ENCODE data around the gene OR52H1.

Gene OR52H1

DNA sequence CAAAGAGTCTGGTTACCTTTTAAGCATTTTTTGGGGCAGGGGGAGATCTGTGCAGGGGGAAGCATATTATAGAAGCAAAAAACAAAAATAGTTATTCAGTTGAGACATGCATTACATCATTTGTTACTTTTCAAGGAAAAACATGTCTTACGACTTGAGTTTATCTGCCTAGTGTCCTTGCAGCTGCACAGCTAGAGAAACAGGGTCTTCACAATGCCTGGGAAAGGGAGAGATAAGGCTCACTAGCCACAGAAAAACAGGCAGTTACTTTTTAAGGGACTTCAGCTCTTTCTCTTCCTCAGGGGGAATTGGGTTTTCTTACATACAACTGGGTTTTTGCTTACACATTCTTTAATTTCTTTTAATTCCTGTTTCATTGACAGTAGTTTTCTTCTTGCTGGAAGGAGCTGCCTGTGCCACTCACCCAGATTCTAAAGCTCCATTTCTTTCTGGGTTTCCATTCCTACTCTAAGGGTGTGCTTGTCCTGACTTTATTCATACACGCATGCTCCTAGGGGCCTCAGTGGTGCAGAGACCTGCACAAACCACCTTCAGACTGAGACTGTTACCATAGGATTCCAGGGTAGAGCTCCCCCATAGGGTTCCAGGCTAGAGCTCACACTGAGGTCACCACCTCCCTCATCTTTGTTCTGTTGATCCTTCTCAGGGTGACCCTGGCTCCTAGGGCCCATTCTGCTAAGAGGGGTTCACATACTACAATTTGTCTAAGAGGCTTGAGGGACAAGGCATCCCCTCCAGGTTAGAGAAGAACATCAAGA is 17.1 kb downstream of the OR52H1 start:
- no peak for DNase-seq

DNA sequence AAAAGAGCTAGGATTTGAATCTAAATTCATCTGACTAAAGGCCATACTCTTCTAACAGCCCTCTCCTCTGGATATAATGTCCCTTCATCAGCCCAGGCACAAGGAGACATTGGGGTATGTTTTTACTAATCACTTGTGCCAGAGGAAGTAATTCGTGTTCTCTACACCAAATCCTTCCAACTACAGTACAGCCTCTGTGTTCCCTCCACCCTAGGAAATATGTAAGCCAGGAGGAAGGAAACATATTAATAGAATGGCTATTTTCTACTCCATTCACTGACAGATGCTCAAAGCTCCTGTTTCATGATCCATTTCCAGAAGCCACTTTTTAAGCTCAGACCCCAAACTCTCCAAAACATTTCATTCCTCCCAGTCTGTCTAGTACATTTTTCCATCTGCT is 19.8 kb downstream of the OR52H1 start:
- no peak for DNase-seq

DNA sequence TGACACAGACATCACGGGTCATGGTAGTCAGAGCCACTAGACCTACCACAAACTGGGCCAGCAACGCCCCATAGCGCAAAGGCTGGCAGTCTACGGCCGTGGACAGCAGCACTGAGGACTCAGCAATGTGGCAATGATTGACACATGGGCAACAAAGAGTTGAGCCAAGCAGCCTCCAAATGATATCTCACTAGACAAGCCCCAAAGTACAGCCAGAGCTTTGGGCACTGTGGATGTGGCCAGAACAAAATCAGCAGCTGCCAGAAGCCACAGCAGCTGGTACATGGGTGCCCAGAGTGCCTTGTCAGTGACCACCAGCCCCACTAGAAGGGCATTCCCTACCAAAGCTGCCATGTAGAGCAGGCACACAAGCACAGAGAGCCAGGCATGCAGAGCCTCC is 20.6 kb downstream of the OR52H1 start:
- no peak for DNase-seq

DNA sequence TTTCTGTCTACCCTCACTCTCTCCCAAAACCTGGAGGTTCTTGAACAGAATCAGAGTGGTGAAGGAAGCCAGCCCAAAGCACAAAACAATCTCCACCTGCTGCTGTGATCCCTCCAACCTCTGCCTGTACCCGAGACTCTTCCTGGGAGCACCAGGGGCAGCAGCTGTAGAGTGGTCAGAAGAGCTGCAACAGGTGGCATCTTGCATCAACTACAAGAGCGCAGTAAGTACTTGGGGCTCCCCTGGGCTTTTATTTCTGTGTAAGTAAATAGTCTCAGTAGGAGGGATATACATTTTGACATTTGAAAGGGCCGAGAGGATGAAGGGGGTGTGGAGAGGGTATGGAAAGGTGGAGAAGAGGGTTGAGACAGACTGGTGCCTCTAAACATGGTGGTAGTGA is 23.6 kb downstream of the OR52H1 start:
- DNase-seq: no peak

DNA sequence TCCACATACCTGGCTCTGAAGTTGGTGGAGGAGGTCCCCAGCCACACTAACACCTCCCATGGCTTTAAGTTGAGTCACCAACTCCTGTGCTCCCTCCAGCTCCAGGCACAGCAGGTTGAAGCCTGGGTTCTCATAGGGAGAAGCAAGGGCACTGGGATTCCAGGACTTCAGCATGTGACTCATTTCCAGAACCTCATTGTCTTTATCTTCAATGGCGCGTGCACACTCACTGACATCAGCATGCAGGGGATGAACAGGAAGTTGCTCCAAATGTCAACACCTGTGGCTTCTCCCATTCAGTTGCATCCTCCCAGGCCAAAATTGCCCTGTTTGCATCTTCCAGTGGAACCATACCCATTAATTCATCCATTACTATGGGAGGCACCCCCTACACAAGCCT is 26.0 kb downstream of the OR52H1 start:
- no peak for DNase-seq

DNA sequence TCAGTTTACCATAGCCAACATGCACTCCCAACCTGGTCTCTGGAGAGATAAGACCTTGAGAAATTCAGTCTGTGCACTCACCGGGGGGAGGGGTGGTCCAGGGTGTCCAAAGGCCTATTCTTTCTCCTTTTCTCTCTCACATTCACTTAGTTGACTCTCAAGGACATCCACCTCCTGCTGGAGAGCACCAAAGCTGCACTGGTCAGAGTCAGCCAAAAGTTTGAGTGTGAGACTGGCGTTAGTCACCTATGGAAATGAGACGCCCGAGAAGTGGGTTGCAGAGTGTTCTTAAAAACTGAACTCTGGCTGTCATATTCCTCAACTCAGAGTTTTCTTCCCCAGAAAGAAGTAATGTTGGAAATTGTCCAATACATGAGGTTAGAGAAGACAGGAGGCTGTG is 26.8 kb downstream of the OR52H1 start:
- DNase-seq: no peak

DNA sequence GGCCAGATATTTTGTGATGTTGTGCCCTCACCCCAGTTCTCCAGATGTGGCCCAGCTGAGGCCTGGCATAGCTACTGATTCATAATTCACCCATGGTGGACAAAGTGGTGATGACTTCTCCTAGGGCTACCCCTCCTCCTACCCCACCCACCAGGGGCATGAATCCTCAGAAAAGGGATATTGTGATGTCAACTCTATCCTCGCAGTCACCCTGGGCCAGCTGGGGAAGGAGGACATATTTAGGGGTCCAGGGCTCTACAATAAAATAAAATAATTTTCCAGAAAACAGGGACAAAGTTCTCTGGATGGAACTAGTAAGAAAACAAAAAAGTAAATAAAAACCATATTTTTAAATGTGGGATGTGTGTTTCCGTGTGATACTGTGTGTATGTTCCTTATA is 31.7 kb downstream of the OR52H1 start, which contains the start of gene UBQLNL:
Gene UBQLNL (minus strand): TSS at position 101 of the 400 bp plus-strand sequence. CDS start 258 bp downstream, outside the sequence.
- DNase-seq: no peak

DNA sequence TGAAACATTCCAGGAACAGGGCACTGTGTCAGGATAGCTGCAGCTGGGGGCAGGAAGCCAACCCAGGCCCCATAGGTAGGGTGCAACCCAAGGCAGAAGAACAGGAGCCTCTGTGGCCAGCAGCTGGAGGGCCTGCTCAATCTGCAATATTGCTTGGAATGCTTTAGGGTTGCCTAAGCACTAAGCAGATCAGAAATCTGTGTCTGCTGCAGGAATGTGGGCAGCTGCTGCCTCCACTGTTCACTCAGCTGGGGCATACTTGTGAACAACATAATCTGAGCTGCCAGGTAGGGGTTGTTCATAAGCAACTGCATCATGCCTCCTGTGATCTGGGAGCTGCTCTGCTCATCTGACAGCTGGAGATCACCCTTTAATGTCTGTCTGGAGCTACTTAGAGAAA is 33.5 kb downstream of the OR52H1 start:
- no peak for DNase-seq

DNA sequence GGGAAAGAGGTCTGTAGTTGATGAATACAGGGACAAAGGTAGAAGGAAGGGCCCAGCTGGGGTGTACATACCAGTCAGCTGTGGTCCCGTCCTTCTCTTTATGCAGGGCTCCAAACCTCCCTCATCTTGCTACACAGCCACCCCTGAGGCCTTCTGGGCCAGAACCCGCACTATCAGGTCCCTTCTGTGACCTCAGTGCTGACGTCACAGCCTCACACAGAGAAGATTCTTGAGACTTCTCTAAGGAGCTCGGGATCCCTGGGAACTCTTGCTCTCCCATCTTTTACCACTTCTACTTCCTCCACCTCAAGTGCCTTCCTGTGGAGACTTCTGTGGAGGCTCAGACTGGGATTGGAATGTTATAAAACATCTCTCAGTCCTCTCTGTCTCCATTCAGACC is 38.5 kb downstream of the OR52H1 start, which contains the start of gene UBQLN3:
Gene UBQLN3 (minus strand): TSS at position 155 of the 400 bp plus-strand sequence. CDS start 399 bp downstream, outside the sequence.
- no peak for DNase-seq

DNA sequence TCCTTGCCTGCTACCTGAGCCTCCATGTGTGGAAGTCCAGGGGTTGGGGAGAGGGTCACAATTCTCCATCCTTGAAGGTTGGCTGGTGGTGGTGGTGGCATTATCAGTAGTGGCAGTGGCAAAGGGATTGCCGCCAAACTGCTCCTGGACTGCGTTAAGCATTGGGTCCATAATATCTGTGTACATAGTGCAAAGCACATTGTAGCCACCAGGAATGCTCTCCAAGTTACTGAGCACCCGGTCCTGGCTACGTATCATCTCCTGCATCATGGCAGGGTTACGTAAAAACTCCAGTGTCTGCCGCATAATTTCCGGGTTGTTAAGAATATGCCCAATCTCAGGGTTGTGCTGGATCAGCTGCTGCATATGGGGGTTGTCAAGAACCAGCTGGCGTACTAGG is 39.7 kb downstream of the OR52H1 start:
- DNase-seq: no peak

DNA sequence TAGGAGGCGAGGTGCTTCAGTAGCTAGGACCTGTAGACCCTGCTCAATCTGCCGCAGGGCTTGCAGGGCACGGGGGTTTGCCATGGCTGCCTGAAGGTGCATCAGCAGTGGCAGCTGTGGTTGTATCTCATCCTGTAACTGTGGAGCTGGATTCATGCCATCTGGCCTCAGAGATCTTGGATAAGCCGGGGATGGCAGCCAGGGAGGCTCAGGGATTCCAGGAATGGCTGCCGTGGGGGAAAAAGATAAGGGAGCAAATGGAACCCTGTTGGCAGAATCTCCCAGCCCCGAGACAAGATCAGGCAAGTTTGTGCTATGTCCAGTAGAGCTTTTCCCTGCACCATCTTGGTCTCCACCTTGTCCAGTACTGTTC is 40.4 kb downstream of the OR52H1 start:
- DNase-seq: no peak

DNA sequence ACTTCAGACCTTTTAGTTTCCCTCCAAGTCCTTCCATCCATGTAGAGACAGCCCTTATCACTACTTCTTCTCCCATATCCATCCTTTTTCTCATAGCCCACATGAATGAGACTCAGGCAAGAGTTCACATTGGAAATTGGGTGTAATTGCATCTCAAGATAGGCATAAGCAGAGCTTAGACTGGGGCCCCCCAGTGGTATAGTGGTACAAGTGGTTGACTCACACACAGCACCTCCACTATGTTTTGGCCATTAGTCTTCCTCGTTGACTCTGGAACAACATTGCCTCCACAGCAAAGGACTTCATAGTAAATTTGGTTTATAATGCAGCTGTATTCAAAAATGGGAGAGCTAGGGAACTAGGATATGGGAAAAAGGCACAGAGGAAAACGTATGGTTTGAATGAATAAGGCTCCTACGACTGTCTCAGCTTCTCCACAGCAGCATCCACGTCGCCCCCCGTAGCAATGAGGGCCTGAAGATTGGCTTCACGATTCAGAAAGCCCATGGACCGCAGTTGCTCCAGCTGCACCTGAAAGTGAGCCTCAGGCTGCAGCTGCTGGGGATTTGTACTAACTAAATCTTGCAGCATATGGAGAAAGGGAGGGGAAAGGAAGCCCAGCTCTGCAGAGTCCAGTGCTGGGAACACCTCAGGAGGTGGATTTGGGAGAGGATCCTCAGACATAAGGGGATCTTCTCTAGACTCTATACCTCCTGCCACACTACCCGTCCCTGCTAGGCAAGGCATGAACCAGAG is 41.0 kb downstream of the OR52H1 start:
- no peak for DNase-seq

DNA sequence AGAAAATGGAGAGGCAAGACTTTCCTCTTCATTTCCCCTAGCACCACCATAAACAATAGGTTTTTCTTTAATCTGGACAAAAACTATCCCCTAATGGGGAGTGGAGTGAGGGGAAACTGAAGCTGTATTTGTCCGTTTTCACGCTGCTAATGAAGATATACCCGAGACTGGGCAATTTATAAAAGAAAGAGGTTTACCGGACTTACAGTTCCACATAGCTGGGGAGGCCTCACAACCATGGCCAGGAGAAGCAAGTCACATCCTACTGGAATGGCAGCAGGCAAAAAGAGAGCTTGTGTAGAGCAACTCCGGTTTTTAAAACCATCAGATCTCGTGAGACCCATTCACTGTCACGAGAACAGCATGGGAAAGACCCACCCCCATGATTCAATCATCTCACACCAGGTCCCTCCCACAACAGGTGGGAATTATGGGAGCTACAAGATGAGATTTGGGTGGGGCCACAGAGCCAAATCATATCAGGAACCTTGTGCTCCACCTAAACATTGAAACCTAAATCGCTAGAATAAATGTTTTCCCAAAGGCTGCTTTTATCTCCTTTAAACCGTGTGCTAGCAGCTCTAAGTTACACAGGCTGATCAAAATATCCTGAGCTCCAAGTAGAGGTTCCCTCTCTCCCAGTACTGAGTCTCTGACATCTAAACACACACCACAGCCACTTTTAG is 42.8 kb downstream of the OR52H1 start:
- DNase-seq: no peak

DNA sequence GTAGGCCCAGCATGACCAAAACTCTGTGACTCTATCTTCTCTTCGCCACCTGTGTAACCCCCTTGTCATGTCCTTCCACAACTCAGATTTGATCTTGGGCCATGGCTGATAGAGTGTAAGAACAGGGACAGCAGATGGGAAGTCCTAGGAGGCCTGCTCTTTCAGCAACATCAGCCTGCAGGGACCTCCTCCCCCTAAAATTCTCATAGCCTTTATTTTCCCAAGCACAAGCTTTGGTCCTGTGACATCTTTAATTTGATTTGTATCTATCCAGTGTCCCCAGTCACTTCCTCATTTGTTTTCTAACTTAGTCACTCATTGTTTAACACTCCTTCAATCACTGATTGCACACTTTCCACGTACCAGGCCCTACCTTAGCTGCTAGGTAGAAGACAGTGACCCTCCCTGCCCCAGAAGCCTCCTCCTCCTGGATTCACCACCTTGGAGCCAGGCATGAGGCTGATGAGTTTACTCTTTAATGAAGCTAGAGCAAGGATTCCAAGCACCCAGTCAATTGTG is 43.9 kb downstream of the OR52H1 start:
- no peak for DNase-seq

DNA sequence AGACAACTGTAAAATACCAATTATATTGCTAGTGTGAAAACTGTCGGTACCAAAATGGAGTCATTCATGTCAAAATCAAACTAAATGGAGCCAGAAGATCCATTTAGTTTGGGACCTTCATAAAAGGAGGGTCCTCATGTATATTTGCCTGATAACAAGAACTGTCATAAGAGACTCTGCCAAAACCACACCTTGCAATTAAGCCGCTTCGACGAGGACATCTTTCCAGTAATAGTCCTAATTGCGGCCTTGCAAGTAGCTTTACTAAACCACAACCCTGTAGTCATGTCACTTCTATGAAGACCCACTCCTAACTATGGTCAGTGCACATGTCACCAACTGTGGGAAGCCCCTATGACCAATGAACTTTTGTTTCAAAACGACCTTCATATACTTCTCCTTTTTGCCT is 47.9 kb downstream of the OR52H1 start:
- no peak for DNase-seq

DNA sequence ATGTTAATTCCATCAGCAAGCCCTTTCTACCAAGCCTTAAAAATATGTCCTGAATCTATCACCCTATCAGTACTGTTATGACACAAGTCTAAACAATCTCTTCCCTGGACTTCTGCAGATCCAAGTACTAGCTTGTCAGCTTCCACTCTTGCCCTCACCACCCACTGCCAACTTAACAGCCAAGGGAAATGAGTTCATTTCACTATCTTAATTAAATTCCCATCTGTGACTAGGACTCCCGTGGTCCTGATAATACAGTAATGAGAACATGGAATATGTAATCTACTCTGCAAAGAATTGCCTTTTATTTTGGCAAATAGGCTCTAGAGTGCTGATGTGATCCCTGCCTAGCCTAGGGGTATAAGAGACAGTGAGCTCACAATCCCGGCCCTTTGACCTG is 48.7 kb downstream of the OR52H1 start:
- DNase-seq: no peak
